ENCODE measurements around the gene PAPLN. TPM values are rescaled to one million over a fixed set of nuclear protein-coding genes. Genes with fewer than 3 reads are reported as not detected.
A peak's percentile ranks its signal among the peaks of the same experiment; 100 is the strongest.

PAPLN gene
- total and polyA plus RNA-seq, 2 of the 8 experiments (the other 6 are each of a cell fraction or from before 2014, with no cell fraction given), result 14.8 to 25.6 TPM

- peaks cover 5% of the 10 kb centered on the region for H3K79me1 ChIP-seq (ENCODE audit: low read depth, low read length)
- CTCF ChIA-PET (ENCODE audit: partially characterized antibody), result interaction anchor here (0.9 to 5.8 kb wide), 6 partner anchors 9 to 266 kb away, joined by 3 to 35 read pairs (median 3); no protein-coding TSS in a partner anchor
- no peak overlapping the region for H3K4ac ChIP-seq (replicated peaks; ENCODE audit: insufficient read length, low read depth, low read length)
- no peak overlapping the region for H3K18ac ChIP-seq (ENCODE audit: extremely low read depth, low read length)
- peaks cover 6 to 29% (median 20%) of the 10 kb centered on the region in 4 experiments for H3K27me3 ChIP-seq (replicated peaks in 1 of 4; ENCODE audit: control insufficient read depth in 3 of 4, extremely low read depth in 1 of 4, insufficient read depth in 3 of 4, low read length in 3 of 4)
- H2AK5ac ChIP-seq (ENCODE audit: low read depth, low read length), result peak overlapping the region; percentile 70; the same call in 1 of the 2 replicates
- H3K27ac ChIP-seq (ENCODE audit: low read depth, low read length), result no peak overlapping the region
- H2BK5ac ChIP-seq (ENCODE audit: low read depth, low read length), result 0 out of 2 replicates have a peak overlapping the region, but pooled peaks have one; percentile 49
- FAIRE-seq, result no peak
- no peak overlapping the region for H4K91ac ChIP-seq (replicated peaks; ENCODE audit: insufficient read length, low read length)
- 82% methylated on average over 19 of the region's 19 CpGs; no CpG with 5 or more reads in 1 of the 2 experiments for WGBS, 2 experiments (ENCODE audit: extremely low coverage in 1 of 2, insufficient coverage in 1 of 2, insufficient read length in 1 of 2, insufficient replicate concordance in 2 of 2, low coverage in 1 of 2, low lambda C conversion rate in 2 of 2, missing lambda C conversion rate in 1 of 2)
- H3K36me3 ChIP-seq (ENCODE audit: control insufficient read depth in 2 of 4, insufficient read depth in 4 of 4, low read length in 3 of 4), result 0 out of 8 replicates have a peak, but pooled peaks cover 0 to 3% (median 0%) of the 10 kb centered on the region in 4 experiments
- no peak overlapping the region for H4K5ac ChIP-seq (ENCODE audit: insufficient read length, low read depth, low read length)
- no peak overlapping the region for H3K23ac ChIP-seq (ENCODE audit: insufficient read length)
- no peak overlapping the region; the same call in 1 of the 2 replicates for H2BK15ac ChIP-seq (ENCODE audit: low read length)
- no peak overlapping the region for H3K14ac ChIP-seq (ENCODE audit: insufficient read length)
- H3K9me3 ChIP-seq (ENCODE audit: insufficient read depth in 2 of 2, low read depth in 1 of 2, low read length in 1 of 2), result no peaks in the 10 kb centered on the region
- H4K20me1 ChIP-seq (replicated peaks in 1 of 2; ENCODE audit: control insufficient read depth in 1 of 2, insufficient read depth in 2 of 2, low read length in 2 of 2), result peaks cover 3 to 4% of the 10 kb centered on the region in 2 experiments
- H2BK12ac ChIP-seq (ENCODE audit: low read depth, low read length), result peak overlapping the region; percentile 63; the same call in 1 of the 2 replicates
- H3K4me1 ChIP-seq (replicated peaks in 1 of 4; ENCODE audit: control insufficient read depth in 3 of 4, insufficient read depth in 4 of 4, low read length in 3 of 4), result peaks cover 3 to 30% (median 20%) of the 10 kb centered on the region in 4 experiments
- H2BK20ac ChIP-seq (ENCODE audit: low read length), result 0 out of 2 replicates have a peak overlapping the region, but pooled peaks have one; percentile 13
- peak in 1 of 2 experiments; percentile 51 for DNase-seq (ENCODE audit: low read depth in 1 of 2, low spot score in 2 of 2)
- POLR2A ChIA-PET (ENCODE audit: partially characterized antibody), result no interaction called here
- H3K79me2 ChIP-seq (ENCODE audit: control insufficient read depth in 1 of 2, insufficient read depth in 2 of 2, low read length in 2 of 2), result peaks cover 0 to 17% of the 10 kb centered on the region in 2 experiments; a peak in 2 of 4 replicates
- H3K56ac ChIP-seq (replicated peaks; ENCODE audit: insufficient read length, low read depth, low read length), result no peak overlapping the region
- H3K4me3 ChIP-seq (ENCODE audit: extremely low read depth in 1 of 4, insufficient read depth in 2 of 4, low read depth in 3 of 4, low read length in 4 of 4), result no peak overlapping the region
- H3K23me2 ChIP-seq (ENCODE audit: low read depth, low read length), result peaks cover 18% of the 10 kb centered on the region
- H2AFZ ChIP-seq (ENCODE audit: low read length), result no peak overlapping the region
- no peak overlapping the region for H3K4me2 ChIP-seq (ENCODE audit: insufficient read depth in 1 of 2, low read depth in 2 of 2, low read length in 2 of 2)
- H2BK120ac ChIP-seq (replicated peaks; ENCODE audit: low read depth, low read length), result no peak overlapping the region
- H3K9ac ChIP-seq (replicated peaks in 1 of 4; ENCODE audit: extremely low read depth in 1 of 4, low read depth in 3 of 4, low read length in 3 of 4), result no peak overlapping the region
- H4K8ac ChIP-seq (ENCODE audit: extremely low read depth, insufficient read depth, low read length), result no peak overlapping the region; the same call in 1 of the 2 replicates
- TF ChIP-seq SIX5 (IDR thresholded peaks at IDR 0.05; ENCODE audit: low read depth, low read length), result no peak
- TF ChIP-seq MAFK (IDR thresholded peaks at IDR 0.05; ENCODE audit: low read depth, low read length), result no peak
- TF ChIP-seq, protein P1, sequence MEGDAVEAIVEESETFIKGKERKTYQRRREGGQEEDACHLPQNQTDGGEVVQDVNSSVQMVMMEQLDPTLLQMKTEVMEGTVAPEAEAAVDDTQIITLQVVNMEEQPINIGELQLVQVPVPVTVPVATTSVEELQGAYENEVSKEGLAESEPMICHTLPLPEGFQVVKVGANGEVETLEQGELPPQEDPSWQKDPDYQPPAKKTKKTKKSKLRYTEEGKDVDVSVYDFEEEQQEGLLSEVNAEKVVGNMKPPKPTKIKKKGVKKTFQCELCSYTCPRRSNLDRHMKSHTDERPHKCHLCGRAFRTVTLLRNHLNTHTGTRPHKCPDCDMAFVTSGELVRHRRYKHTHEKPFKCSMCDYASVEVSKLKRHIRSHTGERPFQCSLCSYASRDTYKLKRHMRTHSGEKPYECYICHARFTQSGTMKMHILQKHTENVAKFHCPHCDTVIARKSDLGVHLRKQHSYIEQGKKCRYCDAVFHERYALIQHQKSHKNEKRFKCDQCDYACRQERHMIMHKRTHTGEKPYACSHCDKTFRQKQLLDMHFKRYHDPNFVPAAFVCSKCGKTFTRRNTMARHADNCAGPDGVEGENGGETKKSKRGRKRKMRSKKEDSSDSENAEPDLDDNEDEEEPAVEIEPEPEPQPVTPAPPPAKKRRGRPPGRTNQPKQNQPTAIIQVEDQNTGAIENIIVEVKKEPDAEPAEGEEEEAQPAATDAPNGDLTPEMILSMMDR (IDR thresholded peaks at IDR 0.05; ENCODE audit: control extremely low read depth in 1 of 3, insufficient read depth in 1 of 3, low read depth in 1 of 3, low read length in 3 of 3), result no peak
- no peak for TF ChIP-seq YY1 (IDR thresholded peaks at IDR 0.05; ENCODE audit: low read depth, low read length)
- no peak for TF ChIP-seq CBX8 (IDR thresholded peaks at IDR 0.05; ENCODE audit: borderline replicate concordance, low read depth, low read length)
- TF ChIP-seq JUN (IDR thresholded peaks at IDR 0.05; ENCODE audit: low read depth, low read length), result no peak
- TF ChIP-seq TCF12 (IDR thresholded peaks at IDR 0.05; ENCODE audit: low read depth, low read length), result no peak
- no peak for TF ChIP-seq SRF (IDR thresholded peaks at IDR 0.05; ENCODE audit: low read depth, low read length)
- no peak for TF ChIP-seq EP300 (IDR thresholded peaks at IDR 0.05; ENCODE audit: borderline replicate concordance in 1 of 2, low read depth in 2 of 2, low read length in 2 of 2)
- no peak for TF ChIP-seq TEAD4 (IDR thresholded peaks at IDR 0.05; ENCODE audit: low read depth, low read length)
Observed at GRCh38 chr14:73241481-73242165, 4.3 kb downstream of the PAPLN start.

All from H1 (cell line).